Gastrocnemius medialis (tissue), 4 donors: ENCODE results near the gene IFNAR2. TPM values are rescaled to one million over a fixed set of nuclear protein-coding genes. Genes with fewer than 3 reads are reported as not detected.
A peak's percentile ranks its signal among the peaks of the same experiment; 100 is the strongest.

Experiments
- ATAC-seq, 2 donors: fragments of 150-250 bp; one replicate each; pipeline ENCODE4 v1.9.1; 2016
- DNase-seq, 2 donors: peaks; one replicate each; pipeline ENCODE4 v3.0.0-alpha.2; 2019
- H3K27ac ChIP-seq, 4 donors: fragments of 200-600 bp; sonication (generic); 1 replicate in 1 of 4; 2 replicates in 3 of 4; pipeline ENCODE4 v1.5.1; 2016 to 2018; ENCODE audit warnings: mild to moderate bottlenecking in 2 of 4, moderate library complexity in 1 of 4
- H3K27me3 ChIP-seq, 3 donors: fragments of 200-600 bp; sonication (generic) in 2 of 3; 1 replicate in 1 of 3; 2 replicates in 2 of 3; pipeline versions ENCODE4 v1.5.1 to v1.6.0; 2016 to 2019; ENCODE audit warnings: mild to moderate bottlenecking in 1 of 3, moderate library complexity in 1 of 3
- H3K36me3 ChIP-seq, 2 donors: fragments of 200-600 bp; sonication (generic) in 1 of 2; one replicate each; pipeline ENCODE4 v1.5.1; 2017 to 2018
- H3K4me1 ChIP-seq, 2 donors: fragments of 200-600 bp; sonication (generic) in 1 of 2; one replicate each; pipeline ENCODE4 v1.5.1; 2016 to 2017; ENCODE audit warnings: mild to moderate bottlenecking in 2 of 2
- H3K4me3 ChIP-seq, 4 donors: fragments of 200-600 bp; sonication (generic) in 3 of 4; 1 replicate in 1 of 4; 2 replicates in 3 of 4; pipeline ENCODE4 v1.5.1; 2016 to 2019; ENCODE audit warnings: mild to moderate bottlenecking in 2 of 4
- H3K9me3 ChIP-seq, 3 donors: fragments of 200-600 bp; sonication (generic) in 2 of 3; 1 replicate in 1 of 3; 2 replicates in 2 of 3; pipeline ENCODE4 v1.5.1; 2016 to 2019
- POLR2A ChIP-seq, 2 donors: fragments of 450-650 bp; IDR thresholded peaks; one replicate each; pipeline ENCODE4 v1.6.1; 2017; ENCODE audit warnings: antibody characterized with exemption in 2 of 2, mild to moderate bottlenecking in 2 of 2, moderate library complexity in 2 of 2
- in situ Hi-C, 4 donors: fragments of 200-750 bp; cut with MboI; loops; one replicate each; pipeline versions ENCODE4 v1.15.0 to v1.8.0; 2017; ENCODE audit warnings: low sequenced_read_pairs in 4 of 4
- intact Hi-C: fragments of 100-400 bp; cut with DNase I; formaldehyde crosslinking; loops from one replicate; pipeline ENCODE4 v1.15.1; 2023; ENCODE audit warnings: low total_unique reads
- total RNA-seq, 4 donors: library from RNA; depleted of rRNA; stranded (reverse); fragments of >200 nt; gene quantifications; one replicate each; pipeline versions ENCODE4 v1.1.0 to v1.2.3, GENCODE V29; 2016
- TF ChIP-seq, protein P1 (sequence below), 5 experiments: fragments of 450-650 bp in 3 of 5; fragments of 200-600 bp in 2 of 5; sonication (generic) in 2 of 5; IDR thresholded peaks in 4 of 5; conservative IDR thresholded peaks in 1 of 5; 1 replicate in 4 of 5; 2 replicates in 1 of 5; pipeline ENCODE4 v1.5.1; 2016 to 2019; ENCODE audit warnings: antibody characterized with exemption in 5 of 5, mild to moderate bottlenecking in 3 of 5, moderate library complexity in 3 of 5

Gene IFNAR2
- total RNA-seq, 4 donors from 2014 or later: 3.4 to 8.0 (median 4.7) TPM

DNA sequence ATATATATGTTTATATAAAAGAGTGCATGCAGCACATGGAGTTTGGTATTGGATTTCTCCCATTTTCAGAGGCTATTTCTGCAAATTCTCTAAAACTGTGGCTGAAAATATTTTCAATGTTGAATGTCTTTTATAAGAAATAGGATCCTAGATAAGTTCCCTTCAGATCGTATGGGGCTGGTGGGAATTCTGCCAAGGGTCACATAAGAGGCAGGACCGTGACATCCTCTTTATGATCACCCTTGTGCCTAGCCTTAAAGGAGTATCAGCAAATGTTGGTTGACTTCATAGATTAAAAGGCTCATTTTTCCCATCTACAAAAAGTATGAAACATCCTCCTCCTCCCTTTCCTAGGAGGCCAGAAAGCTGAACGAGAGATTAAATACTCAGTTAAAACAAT, 1.3 kb upstream of the IFNAR2 start:
- DNase-seq (no peak), ATAC-seq (no peak)
- intact Hi-C loops: no loop called here
- Histone ChIP-seq H3K4me3 (no peak overlapping the region), H3K4me1 (peaks cover 22 to 33% of the 10 kb centered on the region in 2 donors), H3K27me3 (no peaks in the 10 kb centered on the region), H3K36me3 (no peaks in the 10 kb centered on the region), H3K27ac (no peak overlapping the region), H3K9me3 (no peaks in the 10 kb centered on the region)
- TF ChIP-seq, protein P1, sequence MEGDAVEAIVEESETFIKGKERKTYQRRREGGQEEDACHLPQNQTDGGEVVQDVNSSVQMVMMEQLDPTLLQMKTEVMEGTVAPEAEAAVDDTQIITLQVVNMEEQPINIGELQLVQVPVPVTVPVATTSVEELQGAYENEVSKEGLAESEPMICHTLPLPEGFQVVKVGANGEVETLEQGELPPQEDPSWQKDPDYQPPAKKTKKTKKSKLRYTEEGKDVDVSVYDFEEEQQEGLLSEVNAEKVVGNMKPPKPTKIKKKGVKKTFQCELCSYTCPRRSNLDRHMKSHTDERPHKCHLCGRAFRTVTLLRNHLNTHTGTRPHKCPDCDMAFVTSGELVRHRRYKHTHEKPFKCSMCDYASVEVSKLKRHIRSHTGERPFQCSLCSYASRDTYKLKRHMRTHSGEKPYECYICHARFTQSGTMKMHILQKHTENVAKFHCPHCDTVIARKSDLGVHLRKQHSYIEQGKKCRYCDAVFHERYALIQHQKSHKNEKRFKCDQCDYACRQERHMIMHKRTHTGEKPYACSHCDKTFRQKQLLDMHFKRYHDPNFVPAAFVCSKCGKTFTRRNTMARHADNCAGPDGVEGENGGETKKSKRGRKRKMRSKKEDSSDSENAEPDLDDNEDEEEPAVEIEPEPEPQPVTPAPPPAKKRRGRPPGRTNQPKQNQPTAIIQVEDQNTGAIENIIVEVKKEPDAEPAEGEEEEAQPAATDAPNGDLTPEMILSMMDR (IDR thresholded peaks at IDR 0.05 in 4 of 5, conservative IDR thresholded peaks at IDR 0.05 in 1 of 5): no peak
- TF ChIP-seq POLR2A (IDR thresholded peaks at IDR 0.05): no peak
- in situ Hi-C loops: no loop called here

DNA sequence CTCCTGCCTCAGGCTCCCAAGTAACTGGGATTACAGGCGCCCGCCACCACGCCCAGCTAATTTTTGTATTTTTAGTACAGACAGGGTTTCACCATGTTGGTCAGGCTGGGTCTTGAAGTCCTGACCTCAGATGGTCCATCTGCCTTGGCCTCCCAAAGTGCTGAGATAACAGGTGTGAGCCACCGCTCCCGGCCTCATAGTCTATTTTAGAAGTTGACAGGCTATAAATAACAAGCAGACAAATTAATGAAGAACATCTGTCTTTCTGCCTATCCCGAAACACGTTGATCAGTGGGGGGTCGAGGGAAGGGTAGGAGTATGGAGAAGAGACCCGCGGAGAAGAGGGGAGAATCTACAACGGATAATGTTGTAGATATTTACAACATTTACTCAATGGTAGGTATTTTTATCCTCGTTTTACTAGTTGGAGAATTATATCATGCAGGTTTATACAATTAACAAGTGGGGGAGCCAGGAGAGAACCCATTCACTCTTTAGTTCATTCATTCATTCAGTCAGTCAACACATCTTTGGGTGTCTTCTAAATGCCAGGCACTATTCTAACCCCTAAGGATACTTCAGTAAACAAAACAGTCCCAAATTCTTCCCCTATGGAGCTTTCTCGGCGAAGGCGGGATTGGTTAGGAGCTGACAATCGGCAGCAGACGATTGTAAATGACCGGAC, 497 bp upstream of the IFNAR2 start:
- peak overlapping the region; percentile 81 to 94 (median 89) for H3K27ac ChIP-seq
- DNase-seq (no peak), ATAC-seq (peak; percentile 24 to 42)
- TF ChIP-seq POLR2A (IDR thresholded peaks at IDR 0.05): no peak
- TF ChIP-seq, protein P1 (IDR thresholded peaks at IDR 0.05 in 4 of 5, conservative IDR thresholded peaks at IDR 0.05 in 1 of 5): no peak
- in situ Hi-C loops (no loop called here), intact Hi-C loops (loop anchor here (1.0 kb wide), 1 partner anchor 37 kb away; the partner anchor contains the start of gene IL10RB)
- no peaks in the 10 kb centered on the region for H3K9me3 ChIP-seq
- H3K27me3 ChIP-seq: no peaks in the 10 kb centered on the region
- no peaks in the 10 kb centered on the region for H3K36me3 ChIP-seq
- peaks cover 26 to 36% of the 10 kb centered on the region in 2 donors for H3K4me1 ChIP-seq
- peak overlapping the region; percentile 77 to 99 (median 88) for H3K4me3 ChIP-seq

- in situ Hi-C loops (no loop called here), intact Hi-C loops (no loop called here)
- peaks cover 26 to 39% of the 10 kb centered on the region in 2 donors for H3K4me1 ChIP-seq
These were observed 997 bp downstream of the IFNAR2 start for GRCh38 chr21:33230545-33231324.

GRCh38 chr21:33231526-33231925, 1.8 kb downstream of the IFNAR2 start:
- in situ Hi-C loops (no loop called here), intact Hi-C loops (no loop called here)
- Histone ChIP-seq H3K36me3 (no peaks in the 10 kb centered on the region), H3K27ac (peak overlapping the region; percentile 81 to 94 (median 89)), H3K4me3 (peak overlapping the region in 2 of 4 donors; percentile 77 to 79), H3K9me3 (no peaks in the 10 kb centered on the region), H3K27me3 (no peaks in the 10 kb centered on the region), H3K4me1 (peaks cover 29 to 39% of the 10 kb centered on the region in 2 donors)
- DNase-seq (no peak), ATAC-seq (no peak)
- TF ChIP-seq, protein P1 (IDR thresholded peaks at IDR 0.05 in 4 of 5, conservative IDR thresholded peaks at IDR 0.05 in 1 of 5): no peak
- no peak for TF ChIP-seq POLR2A (IDR thresholded peaks at IDR 0.05)

More at GRCh38 chr21:33230545-33231324, 997 bp downstream of the IFNAR2 start:
- ATAC-seq: peak; percentile 24 to 26
- Histone ChIP-seq H3K4me3 (peak overlapping the region; percentile 77 to 99 (median 88)), H3K27ac (peak overlapping the region; percentile 81 to 94 (median 89)), H3K36me3 (no peaks in the 10 kb centered on the region), H3K9me3 (no peaks in the 10 kb centered on the region), H3K27me3 (no peaks in the 10 kb centered on the region)
- TF ChIP-seq POLR2A (IDR thresholded peaks at IDR 0.05): no peak
- TF ChIP-seq, protein P1 (IDR thresholded peaks at IDR 0.05 in 4 of 5, conservative IDR thresholded peaks at IDR 0.05 in 1 of 5): peak in 1 of 5 experiments; percentile 14
- DNase-seq: no peak
